Measurements from ENCODE around the gene CYB5R4. TPM values are rescaled to one million over a fixed set of nuclear protein-coding genes. Genes with fewer than 3 reads are reported as not detected.
A peak's percentile ranks its signal among the peaks of the same experiment; 100 is the strongest.

The CYB5R4 gene
- polyA plus RNA-seq, 1 of the 3 experiments (the other 2 are of a cell fraction): 3.3 TPM

- peak overlapping the region; percentile 65 for H3K4me2 ChIP-seq
- no peaks in the 10 kb centered on the region for H3K79me2 ChIP-seq (ENCODE audit: insufficient read depth)
- H3K36me3 ChIP-seq (replicated peaks in 1 of 2; ENCODE audit: control insufficient read depth in 1 of 2, insufficient read depth in 2 of 2, low read length in 1 of 2): no peaks in the 10 kb centered on the region
- CTCF ChIA-PET: interaction anchor here (0.8 to 1.5 kb wide), 4 partner anchors 8 to 238 kb away, joined by 3 read pairs; no protein-coding TSS in a partner anchor
- H3K27me3 ChIP-seq (ENCODE audit: insufficient read depth): peaks cover 33% of the 10 kb centered on the region
- H3K9me3 ChIP-seq: no peaks in the 10 kb centered on the region
- DNase-seq: no peak
- peak overlapping the region; percentile 57 to 59 for H3K4me3 ChIP-seq (ENCODE audit: low read depth in 2 of 2, low read length in 1 of 2)
- peak overlapping the region; percentile 72; the same call in 1 of the 2 replicates for H2AFZ ChIP-seq (ENCODE audit: low read depth)
- peaks cover 0 to 8% of the 10 kb centered on the region in 2 experiments; a peak in 2 of 4 replicates for H3K4me1 ChIP-seq (ENCODE audit: control insufficient read depth in 1 of 2, insufficient read depth in 2 of 2, low read depth in 1 of 2, low read length in 1 of 2)
- TF ChIP-seq ZBTB33 (IDR thresholded peaks at IDR 0.05; ENCODE audit: borderline replicate concordance, low read depth) (no peak), YY1 (IDR thresholded peaks at IDR 0.05; ENCODE audit: low read depth) (no peak), RXRA (IDR thresholded peaks at IDR 0.05; ENCODE audit: borderline replicate concordance, low read depth) (no peak), TCF12 (IDR thresholded peaks at IDR 0.05) (no peak), EZH2phosphoT487 (IDR thresholded peaks at IDR 0.05; ENCODE audit: borderline replicate concordance, low read depth) (no peak)
- H3K9me2 ChIP-seq: no peaks in the 10 kb centered on the region
- POLR2A ChIA-PET: interaction anchor here (0.8 to 2.8 kb wide), 4 partner anchors 144 to 375 kb away, joined by 3 to 27 read pairs (median 9); partner anchors contain the start of genes CEP162 and SNAP91
- 7% methylated on average over 8 of the region's 16 CpGs for WGBS (ENCODE audit: low lambda C conversion rate)
- H3F3A ChIP-seq (replicated peaks; ENCODE audit: insufficient read depth): no peaks in the 10 kb centered on the region
- no peak overlapping the region for H3K9ac ChIP-seq
- H4K20me1 ChIP-seq (ENCODE audit: insufficient read depth): no peaks in the 10 kb centered on the region
- H3K27ac ChIP-seq (ENCODE audit: low read depth in 2 of 2, low read length in 1 of 2): peak overlapping the region in 1 of 2 experiments; percentile 87; a peak in 2 of 4 replicates
Observed at GRCh38 chr6:83852528-83853177, 6.8 kb upstream of the CYB5R4 start.

- peak within 1 kb of the TSS; percentile 72; the same call in 1 of the 2 replicates for H2AFZ ChIP-seq (ENCODE audit: low read depth)
Observed at GRCh38 chr6:83853178-83854000, 6.1 kb upstream of the CYB5R4 start, which contains the start of gene RIPPLY2. Gene RIPPLY2, plus strand, starts transcription at chr6:83853360. Its CDS starts 57 bp downstream, at chr6:83853417.

More at GRCh38 chr6:83853178-83854000, 6.1 kb upstream of the CYB5R4 start, which contains the start of gene RIPPLY2:
- Histone ChIP-seq H3K4me3 (ENCODE audit: low read depth in 2 of 2, low read length in 1 of 2) (peak within 1 kb of the TSS; percentile 57 to 59), H3K27ac (ENCODE audit: low read depth in 2 of 2, low read length in 1 of 2) (peak within 1 kb of the TSS in 1 of 2 experiments; percentile 87; a peak in 2 of 4 replicates), H3K4me2 (peak within 1 kb of the TSS; percentile 65), H4K20me1 (ENCODE audit: insufficient read depth) (no peaks in the 10 kb centered on the region), H3K79me2 (ENCODE audit: insufficient read depth) (no peaks in the 10 kb centered on the region), H3K9ac (no peak within 1 kb of the TSS), H3K9me3 (no peaks in the 10 kb centered on the region), H3K9me2 (no peaks in the 10 kb centered on the region), H3F3A (replicated peaks; ENCODE audit: insufficient read depth) (no peaks in the 10 kb centered on the region), H3K4me1 (ENCODE audit: control insufficient read depth in 1 of 2, insufficient read depth in 2 of 2, low read depth in 1 of 2, low read length in 1 of 2) (peaks cover 0 to 8% of the 10 kb centered on the region in 2 experiments; a peak in 2 of 4 replicates), H3K36me3 (replicated peaks in 1 of 2; ENCODE audit: control insufficient read depth in 1 of 2, insufficient read depth in 2 of 2, low read length in 1 of 2) (no peaks in the 10 kb centered on the region), H3K27me3 (ENCODE audit: insufficient read depth) (peaks cover 33% of the 10 kb centered on the region)
- CTCF ChIA-PET: interaction anchor here (0.8 to 1.5 kb wide), 4 partner anchors 9 to 238 kb away, joined by 3 read pairs; no protein-coding TSS in a partner anchor
- 0% methylated on average over 14 of the region's 81 CpGs for WGBS (ENCODE audit: low lambda C conversion rate)
- POLR2A ChIA-PET: interaction anchor here (0.8 to 2.8 kb wide), 4 partner anchors 144 to 374 kb away, joined by 3 to 27 read pairs (median 9); partner anchors contain the start of genes CEP162 and SNAP91
- TF ChIP-seq FOXJ3 (CRISPR knock-in tag; IDR thresholded peaks at IDR 0.05) (peak; percentile 37; the same call in 1 of the 2 replicates), MXI1 (IDR thresholded peaks at IDR 0.05; ENCODE audit: low read depth, low read length) (peak; percentile 73), EZH2phosphoT487 (IDR thresholded peaks at IDR 0.05; ENCODE audit: borderline replicate concordance, low read depth) (no peak), RXRA (IDR thresholded peaks at IDR 0.05; ENCODE audit: borderline replicate concordance, low read depth) (no peak), NRF1 (IDR thresholded peaks at IDR 0.05; ENCODE audit: low read depth, low read length) (peak; percentile 24; the same call in 1 of the 2 replicates), TEAD4 (IDR thresholded peaks at IDR 0.05; ENCODE audit: borderline replicate concordance, insufficient read depth) (no peak)
- TF ChIP-seq, protein P1, sequence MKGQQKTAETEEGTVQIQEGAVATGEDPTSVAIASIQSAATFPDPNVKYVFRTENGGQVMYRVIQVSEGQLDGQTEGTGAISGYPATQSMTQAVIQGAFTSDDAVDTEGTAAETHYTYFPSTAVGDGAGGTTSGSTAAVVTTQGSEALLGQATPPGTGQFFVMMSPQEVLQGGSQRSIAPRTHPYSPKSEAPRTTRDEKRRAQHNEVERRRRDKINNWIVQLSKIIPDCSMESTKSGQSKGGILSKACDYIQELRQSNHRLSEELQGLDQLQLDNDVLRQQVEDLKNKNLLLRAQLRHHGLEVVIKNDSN (IDR thresholded peaks at IDR 0.05; ENCODE audit: borderline replicate concordance, low read depth): no peak
- DNase-seq: peak; percentile 89
